Stimulated activated naive CD8-positive, alpha-beta T cell treated with anti-CD3 and anti-CD28 coated beads, Interleukin-15, Interleukin-2, amounts not matched to agents 100 U/mL and 50 U/mL, for 24 hours (primary cell): ENCODE measurements around the gene ZNF396.

Experiments
- ATAC-seq: fragments of 150-1000 bp; cut with Tn5 transposase; one replicate; pipeline ENCODE4 v1.10.0; 2021
- DNase-seq: peaks from one replicate; pipeline ENCODE4 v3.0.0; 2021

The ZNF396 gene

DNA sequence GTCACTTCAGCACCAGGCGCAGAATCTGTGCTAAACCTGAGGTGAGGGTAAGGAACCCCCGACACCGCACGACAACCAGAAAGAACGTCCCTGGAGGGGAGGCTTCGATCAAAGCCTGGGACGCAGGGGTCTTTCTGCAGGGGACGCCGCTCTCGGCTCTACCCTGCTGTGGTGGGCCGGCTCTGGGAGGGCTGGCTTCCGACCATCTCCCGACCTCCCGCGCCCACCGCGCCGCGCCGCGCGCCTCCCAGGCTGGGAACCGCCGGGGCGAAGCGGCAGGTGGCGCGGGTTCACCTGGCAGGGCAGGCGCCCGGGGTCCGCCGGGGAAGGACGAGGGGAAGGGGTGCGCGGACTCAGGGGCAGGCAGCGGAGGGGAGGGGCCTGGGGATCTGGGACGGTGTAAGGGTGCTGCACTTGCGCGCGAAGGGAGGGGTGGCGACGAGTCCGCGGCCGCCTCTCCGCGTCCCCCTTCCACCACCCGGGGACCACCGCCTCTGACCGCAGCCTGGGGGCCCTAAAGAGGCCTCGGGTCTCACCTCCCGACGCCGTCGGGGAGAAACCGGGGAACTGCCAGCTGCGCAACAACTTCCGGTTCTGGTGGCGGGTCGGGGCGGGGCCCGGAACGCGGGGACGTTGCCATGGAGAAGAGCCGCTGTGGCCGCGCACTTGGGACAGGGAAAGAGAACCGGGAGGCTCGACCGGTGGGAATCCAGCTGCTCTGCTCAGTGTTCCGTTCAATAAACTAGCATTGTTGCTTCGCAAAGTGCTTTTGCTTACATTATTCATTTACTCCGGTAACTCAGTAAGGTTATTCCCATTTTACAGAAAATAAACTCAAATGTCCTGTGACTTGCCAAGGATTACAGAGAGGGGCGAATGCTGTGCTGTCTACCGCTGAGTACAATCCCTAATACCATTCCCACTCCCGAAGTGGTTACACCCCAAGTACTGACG lies at the start of gene ZNF396:
TSS of gene ZNF396 (minus strand) at position 596 of the 954 bp plus-strand sequence. CDS start 3,045 bp downstream, outside the sequence.
- peak; percentile 81 for ATAC-seq
- DNase-seq, result peak; percentile 79

DNA sequence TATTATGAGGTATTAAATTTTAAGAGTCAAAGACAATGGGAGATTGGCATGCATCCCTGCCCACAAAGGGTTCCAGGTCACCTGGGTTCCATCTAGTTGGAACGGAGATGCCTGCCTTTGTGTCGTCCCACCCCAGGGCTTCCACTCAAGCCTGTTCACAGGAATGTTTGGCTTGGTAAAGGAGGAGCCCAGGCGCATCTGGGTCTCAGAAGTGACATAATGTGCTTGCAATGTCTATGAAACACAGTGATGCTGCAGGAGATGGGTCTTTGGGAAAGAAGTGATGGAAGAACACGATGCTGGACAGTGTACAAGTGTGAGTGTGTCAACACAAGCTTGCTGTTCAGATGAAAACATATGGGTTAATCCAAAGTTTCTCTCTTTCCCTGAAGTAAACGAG lies 49.6 kb upstream of the ZNF396 start:
- no peak for ATAC-seq
- DNase-seq, result no peak

DNA sequence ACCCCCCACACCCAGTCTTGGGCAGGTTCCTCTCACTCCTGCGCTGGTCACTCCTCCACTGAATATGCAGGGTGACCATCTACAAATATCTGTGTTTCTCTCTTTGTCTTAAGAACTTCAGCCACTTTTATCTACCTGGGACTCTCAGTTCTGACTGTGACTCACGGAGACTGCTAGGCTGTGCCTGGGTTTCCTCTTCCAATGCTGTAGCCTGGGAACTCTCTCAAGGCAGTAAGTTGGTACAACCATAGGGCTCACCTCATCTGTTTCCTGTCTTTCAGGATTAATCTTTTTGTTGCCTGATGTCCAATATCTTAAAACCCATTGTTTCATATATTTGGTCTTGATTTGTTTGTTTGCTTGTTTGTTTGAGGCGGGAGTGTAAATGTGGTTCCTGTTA lies 47.2 kb upstream of the ZNF396 start:
- DNase-seq (no peak), ATAC-seq (no peak)

DNA sequence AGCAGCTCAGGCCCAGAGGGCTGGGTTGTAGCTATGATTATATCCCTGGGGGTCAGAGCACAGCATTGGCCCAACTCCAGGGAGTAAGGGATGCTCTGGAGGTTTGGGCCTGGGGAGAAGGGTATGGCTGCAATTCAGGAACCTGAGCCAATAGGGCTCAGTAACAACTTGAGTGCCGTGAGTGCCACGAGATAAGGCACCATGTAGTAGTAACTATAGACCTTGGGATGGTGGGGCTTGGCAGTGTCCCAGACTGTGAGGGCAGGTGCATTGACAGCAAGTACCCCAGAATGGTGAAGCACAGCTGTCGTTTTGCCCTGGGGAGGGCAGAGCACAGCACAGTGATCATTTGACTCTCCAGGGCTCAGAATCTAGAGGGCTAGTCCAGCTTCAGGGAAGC lies 45.1 kb upstream of the ZNF396 start:
- no peak for DNase-seq
- no peak for ATAC-seq

DNA sequence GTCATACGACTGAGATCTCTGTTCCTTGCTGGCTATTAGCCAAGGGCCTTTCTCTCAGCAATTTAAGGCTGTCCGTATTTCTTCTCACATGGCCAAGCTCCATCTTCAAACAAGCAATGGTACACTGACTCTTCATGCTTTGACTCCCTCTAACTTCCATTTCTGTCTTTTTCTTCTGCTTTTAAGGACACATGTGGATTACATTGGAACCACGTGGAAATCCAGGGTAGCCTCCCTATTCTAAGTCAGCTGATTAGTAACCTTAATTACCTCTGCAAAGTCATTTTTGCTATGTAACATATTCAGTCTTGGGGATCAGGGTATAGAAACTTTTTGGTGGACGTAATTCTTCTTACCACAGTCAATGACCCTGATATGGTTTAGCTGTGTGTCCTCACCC lies 41.5 kb upstream of the ZNF396 start:
- no peak for ATAC-seq
- no peak for DNase-seq

DNA sequence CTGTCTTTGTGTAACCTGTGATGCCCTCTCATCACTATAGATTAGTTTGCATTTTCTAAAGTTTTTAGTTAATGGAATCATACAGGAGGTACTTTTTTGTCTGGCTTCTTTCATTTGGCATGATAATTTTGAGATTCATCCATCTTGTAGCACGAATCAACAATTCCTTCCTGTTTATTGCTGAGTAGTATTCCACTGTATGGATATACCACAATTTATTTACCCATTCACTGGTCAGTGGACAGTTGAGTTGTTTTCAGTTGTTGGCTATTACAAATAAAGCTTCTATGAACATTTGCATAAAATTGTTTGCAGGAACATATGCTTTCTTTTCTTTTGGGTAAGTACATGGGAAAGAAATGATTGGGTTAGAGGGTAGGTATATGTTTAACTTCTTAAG lies 40.1 kb upstream of the ZNF396 start:
- ATAC-seq (no peak), DNase-seq (no peak)

DNA sequence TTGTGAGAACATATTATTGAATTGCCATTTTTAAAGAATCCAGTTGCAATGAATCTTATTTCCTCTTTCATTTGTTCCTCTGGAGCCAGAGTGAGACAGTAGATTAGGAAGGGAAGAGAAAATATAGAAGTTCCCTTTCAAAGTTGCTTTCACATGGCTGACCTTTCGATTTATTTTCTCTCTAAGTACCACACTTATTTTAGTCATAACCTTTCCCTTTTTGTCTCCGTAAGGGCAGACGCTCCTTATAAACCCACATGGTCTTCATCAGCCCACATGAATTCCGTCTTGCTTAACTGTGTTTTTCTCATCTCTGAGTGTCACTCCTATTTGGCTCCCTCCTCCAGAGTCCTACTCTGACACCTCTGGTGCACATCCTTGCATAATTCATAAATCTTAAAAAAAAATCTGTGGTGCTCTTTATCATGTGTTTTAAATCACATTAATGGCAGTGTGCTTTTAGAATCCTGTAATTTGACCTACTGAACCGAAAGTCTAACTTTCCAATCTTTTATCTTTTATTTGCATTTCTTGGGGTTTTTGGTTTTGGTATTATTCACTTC lies 38.5 kb upstream of the ZNF396 start:
- DNase-seq (no peak), ATAC-seq (peak; percentile 86)

DNA sequence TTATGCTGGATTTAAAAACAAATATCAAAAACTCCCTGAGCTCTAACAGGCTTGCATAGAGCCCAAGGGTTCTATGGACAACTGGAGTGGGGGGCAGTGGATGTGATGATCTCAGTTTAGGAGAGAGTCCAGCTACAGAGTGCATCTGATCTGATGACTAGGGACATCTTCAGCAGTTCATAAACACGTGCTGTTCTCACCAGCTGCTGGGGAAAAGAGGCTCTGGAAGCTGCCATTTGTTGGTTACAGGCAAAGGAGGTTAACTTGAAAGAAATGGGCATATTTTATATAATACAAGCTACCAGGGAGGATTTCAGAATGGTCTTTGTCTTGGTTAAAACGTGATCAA lies 36.0 kb upstream of the ZNF396 start:
- DNase-seq (no peak), ATAC-seq (no peak)

DNA sequence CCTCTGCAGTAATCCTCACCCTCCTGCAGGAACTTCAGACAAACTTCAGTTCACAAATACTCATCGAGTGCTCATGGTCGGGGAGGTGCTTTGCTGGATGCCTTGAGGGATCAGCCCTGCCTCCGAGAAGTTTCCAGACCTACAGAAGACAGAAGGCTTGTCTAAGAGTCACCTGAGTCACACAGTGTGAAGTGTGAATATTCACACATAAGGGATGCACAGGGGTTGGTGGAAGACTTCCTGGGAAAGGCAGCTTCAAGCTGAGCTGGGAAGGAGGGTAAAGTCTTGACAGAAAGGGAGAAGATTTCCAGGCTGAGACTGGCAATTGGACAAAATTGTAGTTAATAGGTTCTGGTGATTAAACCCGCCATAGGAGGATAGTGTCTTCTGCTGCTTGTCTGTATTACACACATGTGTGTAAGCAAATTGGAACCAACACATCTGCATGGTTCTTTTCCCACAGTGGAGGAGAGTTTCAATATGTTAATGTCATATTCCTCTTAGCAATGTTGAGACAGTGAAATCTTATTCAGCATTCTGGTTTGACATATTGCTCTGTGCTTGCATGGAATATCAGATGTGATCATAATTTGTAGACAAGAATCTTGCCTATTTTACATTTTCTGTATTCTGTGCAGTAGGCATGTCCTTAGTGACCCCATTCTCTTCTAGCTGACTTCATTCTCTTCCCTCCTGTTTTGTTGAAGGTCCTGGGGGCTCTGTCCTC lies 34.7 kb upstream of the ZNF396 start:
- DNase-seq (no peak), ATAC-seq (no peak)

DNA sequence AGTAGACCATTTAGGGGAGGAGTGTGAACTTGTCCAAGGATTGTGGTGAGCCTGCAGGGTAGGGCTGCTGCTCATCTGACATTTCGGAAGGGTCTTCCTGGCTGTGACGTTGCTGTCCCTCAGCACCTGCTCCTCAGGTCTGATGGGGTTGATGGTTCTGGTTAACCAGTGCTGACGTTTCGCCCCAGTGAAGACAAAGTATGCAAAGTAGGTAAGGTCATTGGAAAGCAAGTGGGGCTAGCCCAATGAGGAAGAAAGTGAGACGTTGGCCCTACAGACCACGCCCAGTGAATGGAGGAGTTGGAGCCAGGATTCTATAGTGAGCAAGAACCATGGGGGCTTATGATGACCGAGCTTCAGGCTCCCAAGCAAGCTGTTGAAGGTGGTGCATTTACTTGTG lies 33.4 kb upstream of the ZNF396 start:
- DNase-seq, result no peak
- ATAC-seq, result no peak

DNA sequence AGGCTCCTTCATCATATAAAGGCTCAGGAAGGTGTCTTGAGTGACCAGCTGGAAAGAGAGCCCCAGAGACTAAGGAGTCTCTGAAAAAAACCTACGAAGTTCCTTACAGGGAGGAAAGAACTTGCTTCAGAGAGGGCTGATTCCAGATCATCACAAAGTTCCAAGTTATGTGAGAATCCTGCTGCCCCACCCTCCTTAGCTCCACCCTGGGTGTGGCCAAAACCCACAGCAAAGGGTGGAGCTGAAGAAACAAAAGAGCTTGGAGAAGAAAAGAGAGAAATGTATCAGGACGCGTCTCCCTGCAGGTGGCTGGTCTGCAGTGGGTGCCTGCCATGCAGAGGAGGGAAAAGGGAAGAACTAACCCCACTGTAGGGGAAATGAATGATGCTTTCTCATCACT lies 32.8 kb upstream of the ZNF396 start:
- no peak for ATAC-seq
- no peak for DNase-seq

DNA sequence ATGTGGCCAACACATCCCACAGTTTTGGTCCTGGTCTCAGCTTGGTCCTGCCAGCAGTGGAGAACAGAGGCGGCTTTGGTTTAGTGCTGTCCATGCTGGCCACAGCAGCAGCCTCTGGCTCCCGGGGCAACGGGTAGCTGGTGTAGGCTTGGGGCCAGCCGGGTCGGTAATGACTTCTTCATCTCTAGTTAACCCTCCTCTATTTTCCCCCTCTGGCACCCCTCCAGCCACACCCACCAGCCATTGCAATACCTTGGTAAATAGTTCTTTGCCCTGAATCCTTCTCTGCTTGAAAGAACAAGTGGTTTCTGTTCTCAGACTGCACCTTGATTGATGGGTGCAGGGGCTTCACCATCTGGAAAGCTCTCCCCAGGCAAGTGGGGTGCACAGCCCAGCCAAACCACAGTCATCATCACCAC lies 31.7 kb upstream of the ZNF396 start:
- no peak for ATAC-seq
- no peak for DNase-seq

DNA sequence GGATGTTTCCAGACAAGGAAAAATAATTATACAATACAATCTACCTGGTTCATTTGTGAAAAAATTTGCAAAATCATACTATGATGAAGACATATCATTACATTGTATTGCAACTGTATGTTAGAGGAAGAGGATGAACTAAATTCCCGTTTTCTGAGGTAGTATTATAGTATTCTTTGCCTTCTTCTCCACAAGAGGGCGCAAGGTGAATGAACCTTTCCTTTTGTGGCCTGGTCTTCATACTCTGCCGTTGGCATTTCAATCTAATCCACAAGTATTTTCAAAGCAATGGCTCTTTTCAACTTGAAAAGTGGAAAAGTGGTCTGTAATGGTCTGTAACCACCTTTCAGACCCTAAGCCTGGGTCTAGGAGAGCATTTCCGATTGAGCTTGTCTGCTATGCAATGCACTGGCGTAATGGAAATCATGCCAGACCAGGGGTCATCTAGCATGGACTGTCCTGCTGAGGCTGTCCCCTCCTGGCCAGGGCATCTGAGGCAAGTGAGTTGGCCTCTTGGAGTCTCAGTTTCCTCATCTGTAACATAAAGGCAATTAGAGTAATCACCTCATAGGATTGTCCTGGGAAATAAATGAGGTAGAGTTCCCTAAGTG lies 30.8 kb upstream of the ZNF396 start:
- peak; percentile 70 for ATAC-seq
- peak; percentile 48 for DNase-seq

DNA sequence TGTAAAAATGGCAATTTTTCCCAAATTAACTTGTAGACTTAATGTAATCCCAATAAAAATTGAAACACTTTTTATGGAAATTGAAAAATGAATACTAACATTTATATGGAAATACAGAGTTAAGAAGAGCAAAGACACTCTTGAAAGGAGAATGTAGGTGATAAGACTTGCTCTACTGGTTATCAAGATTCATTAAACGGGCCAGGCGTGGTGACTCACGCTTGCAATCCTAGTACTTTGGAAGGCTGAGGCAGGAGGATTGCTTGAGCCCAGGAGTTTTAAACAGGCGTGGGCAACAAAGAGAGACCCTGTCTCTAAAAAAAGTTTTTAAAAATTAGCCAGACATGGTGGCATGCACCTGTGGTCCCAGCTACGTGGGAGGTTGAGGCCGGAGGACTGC lies 29.5 kb upstream of the ZNF396 start:
- DNase-seq, result no peak
- no peak for ATAC-seq

DNA sequence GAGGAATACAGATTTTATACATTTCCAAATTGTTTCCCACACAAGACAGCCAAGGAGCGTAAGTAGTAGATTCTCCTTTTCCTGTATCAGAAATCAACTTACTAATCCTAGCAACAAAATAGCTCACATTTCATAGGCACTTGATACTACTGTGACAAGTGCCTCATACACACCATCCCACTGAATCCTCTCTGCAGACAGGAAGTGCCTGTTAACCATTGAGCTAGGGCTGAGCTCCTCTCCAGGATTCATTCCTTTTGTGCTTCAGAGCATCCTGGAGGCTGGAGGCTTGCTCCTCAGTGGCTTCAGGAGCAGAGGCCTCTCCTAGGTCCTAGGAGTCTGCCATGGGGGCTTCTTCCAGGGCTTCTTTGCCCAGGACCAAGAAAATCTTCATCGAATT lies 20.8 kb upstream of the ZNF396 start:
- DNase-seq, result no peak
- ATAC-seq, result no peak

DNA sequence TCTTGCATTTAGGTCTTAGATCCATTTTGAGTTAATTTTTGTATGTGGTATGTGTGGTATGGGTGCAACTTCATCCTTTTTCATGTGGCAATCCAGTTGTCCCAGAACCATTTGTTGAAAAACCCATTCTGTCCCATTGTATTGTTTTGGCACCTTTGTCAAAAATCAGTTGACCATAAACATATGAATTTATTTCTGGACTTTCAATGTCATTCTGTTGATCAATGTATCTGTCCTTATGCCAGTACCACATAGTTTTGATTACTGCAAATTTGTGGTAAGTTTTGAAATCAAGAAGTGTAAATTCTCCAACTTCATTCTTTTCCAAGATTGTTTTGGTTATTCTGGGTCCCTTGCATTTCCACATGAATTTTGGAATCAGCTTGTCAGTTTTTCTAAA lies 16.6 kb upstream of the ZNF396 start:
- DNase-seq (no peak), ATAC-seq (no peak)

DNA sequence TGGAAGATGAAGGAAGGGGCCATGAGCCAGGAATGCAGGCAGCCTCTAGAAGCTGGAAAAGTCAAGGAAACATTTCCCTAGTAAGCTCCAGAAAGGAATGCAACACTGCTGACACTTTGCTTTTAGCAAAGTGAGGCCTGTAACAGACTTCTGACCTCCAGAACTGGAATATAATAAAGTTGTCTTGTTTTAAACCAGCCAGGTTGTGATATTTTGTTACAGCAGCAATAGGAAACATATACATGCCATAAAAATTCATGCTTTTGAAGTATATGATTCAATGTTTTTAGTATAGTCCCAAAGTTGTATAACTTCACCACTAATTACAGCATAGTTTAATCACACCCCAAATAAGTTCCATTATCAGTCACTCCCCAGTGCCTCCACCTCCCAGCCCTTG lies 15.2 kb upstream of the ZNF396 start:
- no peak for ATAC-seq
- DNase-seq, result no peak

DNA sequence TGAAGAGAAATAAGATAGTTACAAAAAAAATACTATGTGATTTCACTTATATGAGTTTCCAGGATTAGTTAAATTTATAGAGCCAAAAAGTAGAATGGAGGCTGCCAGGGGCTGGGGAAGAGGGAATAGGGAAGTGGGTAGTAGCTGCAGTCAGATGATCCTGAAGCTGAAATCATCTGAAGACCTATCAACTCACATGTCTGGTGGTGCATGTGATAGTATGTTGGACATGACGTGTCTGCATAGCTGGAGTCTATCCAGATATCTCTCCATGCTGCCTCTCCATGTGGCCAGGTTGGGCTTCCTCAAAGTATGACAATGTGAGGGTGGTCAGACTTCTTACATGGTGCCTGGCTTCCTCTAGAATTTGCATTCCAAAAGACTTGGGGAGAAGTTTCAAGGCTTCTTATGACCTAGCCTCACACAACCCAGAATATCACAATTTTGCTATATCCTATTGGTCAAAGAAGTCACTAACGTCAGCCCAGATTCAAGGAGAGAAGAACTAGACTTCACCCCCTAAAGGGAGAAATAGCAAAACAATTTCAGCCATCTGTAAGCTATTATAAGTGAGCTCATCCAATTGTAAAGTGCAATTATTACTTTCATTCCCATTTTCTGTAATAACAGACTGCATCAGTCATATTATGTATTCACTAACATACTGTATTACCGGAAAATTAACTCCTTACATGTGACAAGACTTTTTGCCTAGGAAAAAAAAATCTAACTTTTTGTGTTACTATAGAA lies 14.0 kb upstream of the ZNF396 start:
- ATAC-seq (no peak), DNase-seq (no peak)

DNA sequence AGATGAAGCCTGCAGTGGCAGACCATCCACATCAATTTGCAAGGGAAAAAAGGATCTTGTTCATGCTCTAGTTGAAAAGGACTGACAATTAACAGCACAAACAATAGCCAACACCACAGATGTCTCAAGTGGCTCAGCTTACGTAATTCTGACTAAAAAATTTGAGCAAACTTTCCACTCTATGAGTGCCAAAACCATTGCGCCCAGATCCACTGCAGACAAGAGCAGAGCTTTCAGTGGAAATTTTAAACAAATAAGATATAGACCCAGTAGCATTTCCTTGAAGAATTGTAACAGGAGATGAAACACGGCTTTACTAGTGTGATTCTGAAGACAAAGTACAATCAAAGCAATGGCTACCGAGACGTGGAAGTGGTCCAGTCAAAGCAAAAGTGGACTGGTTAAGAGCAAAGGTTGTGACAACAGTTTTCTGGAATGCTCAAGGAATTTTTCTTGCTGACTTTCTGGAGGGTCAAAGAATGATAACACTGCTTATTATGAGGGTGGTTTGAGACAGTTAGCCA lies 12.0 kb upstream of the ZNF396 start:
- DNase-seq, result no peak

DNA sequence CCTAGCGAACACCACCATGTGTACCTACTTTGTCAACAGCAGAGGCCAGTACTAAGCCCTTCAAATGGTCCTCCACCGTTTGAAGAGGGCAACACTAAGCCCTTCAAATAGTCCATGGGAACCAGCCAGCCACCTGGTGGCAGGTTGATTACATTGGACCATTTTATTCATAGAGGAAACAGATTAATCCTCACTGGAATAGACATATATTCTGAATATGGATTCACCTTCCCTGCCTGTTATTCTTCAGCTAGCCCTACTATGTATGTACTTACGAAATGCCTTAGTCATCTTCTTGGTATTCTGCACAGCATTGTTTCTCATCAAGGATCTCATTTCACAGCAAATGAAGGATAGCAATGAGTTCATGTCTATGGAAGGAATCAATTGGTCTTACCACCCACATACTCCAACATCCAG lies 10.0 kb upstream of the ZNF396 start:
- ATAC-seq (no peak), DNase-seq (no peak)

More for the DNA sequence above, 12.0 kb upstream of the ZNF396 start:
- ATAC-seq, result no peak

DNA sequence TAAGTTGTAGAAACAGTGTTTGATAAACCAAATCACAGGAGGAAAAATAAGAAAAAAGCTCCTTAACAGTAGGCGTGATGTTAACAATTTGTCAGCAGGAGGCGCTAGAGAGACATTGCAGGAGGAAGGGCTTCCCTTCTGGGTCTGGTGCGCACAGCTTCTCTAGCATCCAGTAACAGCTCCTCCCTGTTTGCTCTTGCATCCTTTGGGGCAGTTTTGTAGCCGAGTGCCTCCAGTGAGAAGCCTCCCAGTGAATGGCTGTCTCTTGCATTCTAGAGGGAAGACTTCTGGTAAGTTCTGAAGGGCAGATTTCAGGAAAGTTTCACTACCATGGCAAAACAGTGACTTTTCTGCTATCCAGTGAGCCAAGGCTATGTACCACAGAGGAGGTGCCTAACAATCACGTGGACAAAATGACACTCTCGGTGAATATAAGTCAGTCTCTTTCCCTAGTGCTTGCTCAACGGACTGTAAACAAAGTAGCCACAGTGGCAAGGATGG lies 9.5 kb upstream of the ZNF396 start:
- ATAC-seq, result peak; percentile 75
- DNase-seq, result peak; percentile 58

DNA sequence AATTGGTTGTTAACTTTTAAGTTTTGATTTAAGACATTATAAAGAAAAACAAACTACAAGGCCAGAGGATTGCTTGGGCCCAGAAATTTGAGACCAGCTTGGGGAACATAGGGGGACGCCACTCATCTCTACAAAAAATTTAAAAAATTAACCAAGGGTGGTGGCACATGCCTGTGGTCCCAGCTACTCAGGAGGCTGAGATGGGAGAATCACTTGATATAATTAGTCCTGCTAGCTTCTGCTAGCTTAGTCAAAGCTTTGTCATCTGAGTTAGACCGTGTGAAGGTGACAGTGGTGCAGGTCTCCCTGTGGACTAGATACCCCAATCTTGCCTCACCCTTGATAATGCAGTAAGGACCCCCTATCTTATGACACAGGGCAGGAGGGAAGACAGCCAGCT lies 6.0 kb upstream of the ZNF396 start:
- ATAC-seq (no peak), DNase-seq (no peak)
